SU-DHL-6 (cell line): ENCODE measurements around the gene MESD.

Experiments
- H2AFZ ChIP-seq: fragments of 200-600 bp; sonication (generic); 2 replicates; pipeline ENCODE4 v1.6.1; 2014; ENCODE audit warnings: low read depth, mild to moderate bottlenecking, moderate library complexity, mixed read lengths, antibody characterized with exemption, low read length; ENCODE audit not compliant: severe bottlenecking
- H3F3A ChIP-seq: fragments of 200-600 bp; shearing (Covaris generic); 2 replicates; pipeline ENCODE4 v1.6.0; 2016; ENCODE audit warnings: antibody characterized with exemption, mild to moderate bottlenecking; ENCODE audit not compliant: insufficient read depth
- H3K27ac ChIP-seq: fragments of 200-600 bp; sonication (generic); 2 replicates; pipeline ENCODE4 v1.5.1; 2016; ENCODE audit warnings: low read depth, mild to moderate bottlenecking, low read length, moderate library complexity, mixed read lengths
- H3K27me3 ChIP-seq: fragments of 200-600 bp; sonication (generic), shearing (Covaris generic); 2 replicates; pipeline ENCODE4 v1.6.0; 2014; ENCODE audit warnings: mild to moderate bottlenecking, low read length
- H3K36me3 ChIP-seq: fragments of 200-600 bp; sonication (generic); 2 replicates; pipeline ENCODE4 v1.6.1; 2014; ENCODE audit warnings: mild to moderate bottlenecking, low read length, mixed read lengths
- H3K4me2 ChIP-seq: fragments of 300-600, 200-600 bp; shearing (Covaris generic), sonication (generic); 2 replicates; pipeline ENCODE4 v1.6.0; 2014; ENCODE audit warnings: low read length, low read depth, mild to moderate bottlenecking; ENCODE audit not compliant: poor library complexity, severe bottlenecking
- H3K4me3 ChIP-seq: fragments of 200-600 bp; sonication (generic); 2 replicates; pipeline ENCODE4 v1.5.1; 2014; ENCODE audit warnings: antibody characterized with exemption, low read length, mild to moderate bottlenecking, mixed read lengths; ENCODE audit not compliant: insufficient read depth, poor library complexity, severe bottlenecking
- H3K79me2 ChIP-seq: fragments of 200-600 bp; sonication (generic); 2 replicates; pipeline ENCODE4 v1.6.1; 2014; ENCODE audit warnings: mild to moderate bottlenecking, low read length, moderate library complexity; ENCODE audit not compliant: insufficient read depth
- H3K9ac ChIP-seq: fragments of 200-600 bp; sonication (generic); 2 replicates; pipeline ENCODE4 v1.7.0; 2014; ENCODE audit warnings: mild to moderate bottlenecking, low read length
- H3K9me2 ChIP-seq: fragments of 200-600 bp; sonication (generic); replicated peaks from 2 replicates; pipeline ENCODE4 v1.6.1; 2014; ENCODE audit warnings: low read length; ENCODE audit not compliant: insufficient read depth
- H3K9me3 ChIP-seq: fragments of 200-600 bp; sonication (generic); 2 replicates; pipeline ENCODE4 v1.6.1; 2014; ENCODE audit warnings: low read length, mixed read lengths; ENCODE audit not compliant: insufficient read depth
- H4K20me1 ChIP-seq: fragments of 200-600 bp; sonication (generic); 2 replicates; pipeline ENCODE4 v1.6.1; 2014; ENCODE audit warnings: low read depth, mild to moderate bottlenecking, antibody characterized with exemption, low read length, moderate library complexity, mixed read lengths
- EZH2phosphoT487 ChIP-seq: fragments of 200-600 bp; sonication (generic), shearing (Covaris generic); conservative IDR thresholded peaks from 2 replicates; pipeline ENCODE4 v1.6.1; 2018; ENCODE audit warnings: mild to moderate bottlenecking, antibody characterized with exemption, low read length, moderate library complexity, mixed read lengths
- TF ChIP-seq, protein P1 (sequence below): fragments of 200-600 bp; sonication (generic); IDR thresholded peaks from one replicate; pipeline ENCODE4 v1.5.1; 2017; ENCODE audit warnings: antibody characterized with exemption, mild to moderate bottlenecking, low read length, moderate library complexity; ENCODE audit not compliant: insufficient read depth, poor library complexity, severe bottlenecking

Gene MESD

DNA sequence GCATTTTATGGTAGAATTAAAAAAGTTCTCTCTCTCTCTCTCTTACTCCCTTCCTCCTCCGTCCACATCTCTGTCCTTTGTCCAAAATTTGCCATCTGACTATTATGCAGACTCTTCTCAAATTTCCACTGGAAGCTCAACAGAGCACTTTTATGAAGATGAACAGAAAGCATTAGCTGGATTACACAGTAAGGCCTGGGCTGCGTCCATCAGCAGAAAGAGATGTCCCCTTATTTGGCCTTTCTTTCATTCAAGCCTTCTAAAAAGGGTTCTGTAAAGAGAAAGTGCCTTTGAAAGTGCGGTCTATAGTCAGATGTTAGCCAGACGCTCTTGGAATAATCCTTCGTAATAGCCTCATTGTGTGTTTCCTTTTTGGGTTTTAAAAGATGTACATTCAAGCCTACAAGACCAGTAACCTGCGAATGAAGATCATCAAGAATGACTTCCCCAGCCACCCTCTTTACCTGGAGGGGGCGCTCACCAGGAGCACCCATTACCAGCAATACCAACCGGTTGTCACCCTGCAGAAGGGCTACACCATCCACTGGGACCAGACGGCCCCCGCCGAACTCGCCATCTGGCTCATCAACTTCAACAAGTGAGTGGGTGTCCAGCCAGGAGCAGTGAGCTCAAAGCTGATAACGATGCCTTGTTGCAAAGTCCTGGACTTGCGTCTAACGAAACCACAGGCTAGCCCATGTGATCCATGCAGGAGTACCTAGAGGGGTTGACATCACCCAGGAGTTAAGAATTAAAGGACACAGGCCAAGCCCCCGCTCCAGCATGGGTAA is 53.1 kb downstream of the MESD start:
- TF ChIP-seq, protein P1, sequence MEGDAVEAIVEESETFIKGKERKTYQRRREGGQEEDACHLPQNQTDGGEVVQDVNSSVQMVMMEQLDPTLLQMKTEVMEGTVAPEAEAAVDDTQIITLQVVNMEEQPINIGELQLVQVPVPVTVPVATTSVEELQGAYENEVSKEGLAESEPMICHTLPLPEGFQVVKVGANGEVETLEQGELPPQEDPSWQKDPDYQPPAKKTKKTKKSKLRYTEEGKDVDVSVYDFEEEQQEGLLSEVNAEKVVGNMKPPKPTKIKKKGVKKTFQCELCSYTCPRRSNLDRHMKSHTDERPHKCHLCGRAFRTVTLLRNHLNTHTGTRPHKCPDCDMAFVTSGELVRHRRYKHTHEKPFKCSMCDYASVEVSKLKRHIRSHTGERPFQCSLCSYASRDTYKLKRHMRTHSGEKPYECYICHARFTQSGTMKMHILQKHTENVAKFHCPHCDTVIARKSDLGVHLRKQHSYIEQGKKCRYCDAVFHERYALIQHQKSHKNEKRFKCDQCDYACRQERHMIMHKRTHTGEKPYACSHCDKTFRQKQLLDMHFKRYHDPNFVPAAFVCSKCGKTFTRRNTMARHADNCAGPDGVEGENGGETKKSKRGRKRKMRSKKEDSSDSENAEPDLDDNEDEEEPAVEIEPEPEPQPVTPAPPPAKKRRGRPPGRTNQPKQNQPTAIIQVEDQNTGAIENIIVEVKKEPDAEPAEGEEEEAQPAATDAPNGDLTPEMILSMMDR, result no peak
- TF ChIP-seq EZH2phosphoT487, result no peak
- Histone ChIP-seq H3K27ac (no peak overlapping the region), H2AFZ (no peak overlapping the region), H3K36me3 (no peaks in the 10 kb centered on the region), H3K9me3 (no peaks in the 10 kb centered on the region), H3K4me2 (no peak overlapping the region), H3K79me2 (no peaks in the 10 kb centered on the region), H4K20me1 (no peaks in the 10 kb centered on the region), H3K9ac (no peak overlapping the region), H3K9me2 (no peaks in the 10 kb centered on the region), H3F3A (no peaks in the 10 kb centered on the region), H3K4me3 (no peak overlapping the region), H3K27me3 (no peaks in the 10 kb centered on the region)

DNA sequence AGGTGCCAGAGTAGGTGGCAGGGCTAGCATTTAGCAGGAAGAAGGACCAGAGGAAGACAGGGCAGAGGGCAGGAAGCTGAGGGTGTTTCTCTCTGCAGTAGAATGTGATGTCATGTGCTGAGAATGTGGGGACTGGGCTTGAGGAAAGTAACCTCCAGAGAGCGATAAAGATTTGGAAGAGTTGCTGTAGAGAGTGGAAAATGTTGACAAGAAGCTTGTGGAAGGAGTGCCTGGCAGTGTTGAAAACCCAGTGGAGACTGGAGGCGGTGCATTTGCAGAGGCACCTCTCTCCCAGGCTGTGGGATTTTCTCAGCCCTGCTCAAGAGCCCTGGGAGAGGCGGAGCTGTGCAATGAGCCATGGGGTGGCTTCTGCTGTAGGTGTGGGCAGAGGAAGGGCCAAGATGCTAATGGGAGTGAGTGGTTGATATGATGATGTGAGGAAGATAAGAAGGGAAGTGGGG is 54.8 kb downstream of the MESD start:
- H3K27ac ChIP-seq, result no peak overlapping the region
- TF ChIP-seq, protein P1, result no peak
- no peak for TF ChIP-seq EZH2phosphoT487
- no peaks in the 10 kb centered on the region for H3K9me2 ChIP-seq
- H3K4me2 ChIP-seq, result no peak overlapping the region
- no peaks in the 10 kb centered on the region for H3K9me3 ChIP-seq
- H2AFZ ChIP-seq, result no peak overlapping the region
- no peaks in the 10 kb centered on the region for H3K79me2 ChIP-seq
- no peaks in the 10 kb centered on the region for H3F3A ChIP-seq
- H3K27me3 ChIP-seq, result no peaks in the 10 kb centered on the region
- no peak overlapping the region for H3K9ac ChIP-seq
- H3K4me3 ChIP-seq, result no peak overlapping the region
- H3K36me3 ChIP-seq, result no peaks in the 10 kb centered on the region
- H4K20me1 ChIP-seq, result no peaks in the 10 kb centered on the region

DNA sequence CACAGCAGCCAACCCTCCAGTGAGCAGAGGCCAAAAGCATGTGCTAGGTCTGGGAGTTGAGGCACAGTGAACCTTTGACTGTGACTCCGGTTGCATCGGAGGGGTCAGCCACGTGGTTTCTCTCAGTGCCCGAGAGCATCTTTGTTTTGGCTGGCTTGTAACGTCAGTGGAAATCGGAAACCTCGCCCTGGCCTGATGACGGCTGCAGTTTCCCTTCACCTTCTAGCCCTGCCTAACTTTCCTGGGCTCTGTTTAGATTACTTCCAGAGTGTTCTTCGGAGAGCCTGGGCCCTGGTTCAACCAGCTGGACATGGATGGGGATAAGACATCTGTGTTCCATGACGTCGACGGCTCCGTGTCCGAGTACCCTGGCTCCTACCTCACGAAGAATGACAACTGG is 56.6 kb downstream of the MESD start:
- no peak for TF ChIP-seq EZH2phosphoT487
- TF ChIP-seq, protein P1, result no peak

More for the DNA sequence above, 56.6 kb downstream of the MESD start:
- H3K79me2 ChIP-seq, result no peaks in the 10 kb centered on the region
- H3F3A ChIP-seq, result no peaks in the 10 kb centered on the region
- no peak overlapping the region for H3K27ac ChIP-seq
- no peaks in the 10 kb centered on the region for H4K20me1 ChIP-seq
- H3K9ac ChIP-seq, result no peak overlapping the region
- H3K9me2 ChIP-seq, result no peaks in the 10 kb centered on the region
- H2AFZ ChIP-seq, result no peak overlapping the region
- no peak overlapping the region for H3K4me3 ChIP-seq
- no peaks in the 10 kb centered on the region for H3K9me3 ChIP-seq
- no peak overlapping the region for H3K4me2 ChIP-seq
- H3K36me3 ChIP-seq, result no peaks in the 10 kb centered on the region
- H3K27me3 ChIP-seq, result no peaks in the 10 kb centered on the region
